Activated CD4-positive, alpha-beta T cell treated with anti-CD3 and anti-CD28 coated beads, Interleukin-2, amount 50 U/mL, for 4 hours (primary cell): Measurements from ENCODE around the gene RPL3.

Experiments
- DNase-seq, 2 experiments: peaks; one replicate each; pipeline ENCODE4 v3.0.0-alpha.2; 2020

The RPL3 gene

GRCh38 chr22:39297490-39298240 lies 21.8 kb downstream of the RPL3 start:
- DNase-seq: no peak

DNA sequence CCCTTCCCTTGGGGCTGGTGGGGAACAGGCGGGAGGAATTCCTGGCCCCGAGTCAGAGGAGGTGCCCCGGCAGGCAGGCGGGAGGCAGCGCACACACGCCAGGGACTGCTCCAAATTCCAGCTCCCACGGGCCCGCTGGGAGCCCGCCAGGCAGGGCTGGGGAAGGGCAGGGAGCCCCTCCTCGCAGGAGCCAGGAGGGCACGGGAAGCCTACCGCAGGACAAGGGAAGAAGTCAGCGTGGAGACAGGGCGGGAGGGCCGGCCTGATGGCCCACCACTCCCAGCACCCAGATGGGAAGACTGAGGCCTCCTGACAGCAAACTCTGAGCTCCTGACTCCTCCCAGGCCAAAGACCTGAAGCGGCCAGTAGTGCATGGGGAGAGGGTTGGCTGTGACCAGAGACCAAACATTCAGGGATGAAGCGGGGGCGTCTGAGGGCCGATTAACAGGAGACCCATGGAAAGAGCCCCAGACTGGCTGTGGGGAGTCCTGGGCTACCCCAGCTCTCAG lies 22.4 kb downstream of the RPL3 start:
- no peak for DNase-seq

DNA sequence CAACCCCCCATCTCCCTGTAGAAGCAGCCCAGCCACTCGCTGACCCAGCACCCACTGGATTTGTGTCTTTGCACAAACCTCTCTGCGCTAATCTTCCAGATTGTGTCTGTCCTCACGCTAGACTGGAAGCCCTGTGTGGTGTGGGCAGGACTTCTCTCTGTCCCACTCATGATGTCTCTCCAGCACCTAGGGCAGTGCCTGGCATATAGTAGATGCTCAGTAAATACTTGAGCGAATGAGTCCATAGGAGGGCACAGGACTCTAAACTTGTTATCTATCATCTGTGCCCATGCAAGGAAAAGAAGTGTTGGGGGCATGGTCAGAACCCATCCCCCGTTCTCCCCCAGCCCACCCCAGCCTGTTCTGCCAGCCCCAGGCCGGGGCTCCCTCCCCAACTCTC lies 22.9 kb downstream of the RPL3 start:
- no peak for DNase-seq

DNA sequence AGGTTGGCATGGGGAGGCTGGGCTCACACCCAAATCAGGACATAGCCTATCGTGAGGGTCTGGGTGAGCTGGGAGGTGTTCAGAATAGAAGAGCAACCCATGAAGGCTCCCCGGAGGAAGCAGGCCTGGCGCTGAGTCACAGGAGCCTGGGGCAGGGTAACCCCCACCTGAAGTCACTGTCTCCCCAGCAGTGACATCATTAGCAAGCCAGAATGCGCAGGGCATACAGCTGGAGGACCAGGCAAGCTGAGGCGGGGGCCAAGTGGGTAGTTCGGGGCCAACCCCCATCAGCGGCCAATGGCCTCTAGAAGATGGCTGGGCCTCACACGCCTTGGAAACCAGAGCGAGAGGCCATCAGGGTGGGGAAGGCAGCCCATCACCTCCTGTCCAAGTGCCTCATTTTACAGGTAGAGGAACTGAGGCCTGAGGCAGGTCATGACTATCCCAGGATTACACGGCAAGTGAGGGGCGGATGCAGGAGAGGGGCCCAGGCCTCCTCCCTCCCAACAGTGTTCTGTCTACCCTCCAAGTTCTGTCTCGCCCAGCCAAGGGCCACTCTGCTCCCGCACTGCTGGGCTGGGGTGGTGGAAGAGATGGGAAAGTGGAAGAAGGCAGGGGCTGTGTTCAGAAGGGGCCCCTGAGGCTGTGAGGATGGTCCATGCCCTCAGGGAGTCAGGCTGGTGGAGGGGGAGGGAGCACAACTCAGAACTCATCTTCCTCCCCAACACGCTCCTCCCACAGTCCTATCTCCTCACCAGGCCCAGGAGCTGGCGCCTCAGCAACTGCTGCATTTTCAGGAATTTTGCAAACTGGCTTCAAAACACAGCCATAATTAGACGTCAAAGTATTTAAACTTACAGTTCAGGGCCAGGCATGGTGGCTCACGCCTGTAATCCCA lies 24.6 kb downstream of the RPL3 start:
- DNase-seq: no peak

DNA sequence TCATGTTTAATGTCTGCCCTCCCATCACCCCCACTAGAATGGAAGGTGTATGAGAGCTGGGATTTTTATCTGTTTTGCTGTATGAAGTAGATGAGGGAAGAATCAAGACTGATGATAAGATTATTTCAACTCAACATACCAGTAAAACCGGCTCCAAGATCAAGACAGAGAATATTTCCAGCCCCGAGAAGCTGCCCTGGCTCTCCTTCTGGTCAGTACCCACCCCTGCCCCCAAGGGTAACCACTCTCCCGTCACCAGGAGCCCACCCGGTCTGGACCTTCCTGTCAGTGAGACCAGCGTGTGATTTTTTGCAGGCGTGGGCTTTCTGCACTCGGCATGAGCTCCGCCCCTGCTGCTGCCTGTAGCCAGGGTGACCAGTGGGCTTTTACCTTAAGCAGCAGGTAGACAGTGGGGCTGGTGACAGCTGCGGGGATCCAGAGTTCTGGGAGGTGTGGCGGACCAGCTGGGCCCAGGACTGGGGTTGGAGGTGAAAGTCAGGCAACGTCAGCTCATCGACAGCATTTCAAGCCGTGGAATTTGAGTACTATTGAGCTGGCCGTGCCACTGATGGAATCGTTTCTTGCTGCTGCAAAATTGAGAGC lies 25.6 kb downstream of the RPL3 start:
- no peak for DNase-seq

GRCh38 chr22:39292561-39293074 lies 26.8 kb downstream of the RPL3 start:
- DNase-seq: no peak

GRCh38 chr22:39292031-39292462 lies 27.4 kb downstream of the RPL3 start:
- no peak for DNase-seq

DNA sequence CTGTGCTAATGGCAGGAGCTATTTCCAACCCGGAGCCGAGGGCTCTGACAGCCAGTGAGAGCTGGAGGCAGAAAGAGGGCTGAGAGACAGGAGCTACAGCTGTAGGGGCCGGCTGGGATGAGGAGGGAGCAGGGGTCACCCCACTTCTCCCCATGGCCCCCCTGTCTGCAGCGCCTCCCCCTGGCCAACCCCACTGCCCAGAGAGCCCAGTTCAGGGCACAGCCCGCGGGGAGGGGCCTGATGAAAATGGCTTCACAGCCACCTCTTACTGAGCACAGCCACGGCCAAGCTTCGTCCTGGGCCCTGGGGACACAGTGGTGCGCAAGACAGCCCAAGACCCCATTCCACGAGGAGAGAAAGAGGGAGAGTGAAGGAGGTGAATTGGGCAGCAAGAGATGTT lies 27.9 kb downstream of the RPL3 start:
- DNase-seq: no peak

DNA sequence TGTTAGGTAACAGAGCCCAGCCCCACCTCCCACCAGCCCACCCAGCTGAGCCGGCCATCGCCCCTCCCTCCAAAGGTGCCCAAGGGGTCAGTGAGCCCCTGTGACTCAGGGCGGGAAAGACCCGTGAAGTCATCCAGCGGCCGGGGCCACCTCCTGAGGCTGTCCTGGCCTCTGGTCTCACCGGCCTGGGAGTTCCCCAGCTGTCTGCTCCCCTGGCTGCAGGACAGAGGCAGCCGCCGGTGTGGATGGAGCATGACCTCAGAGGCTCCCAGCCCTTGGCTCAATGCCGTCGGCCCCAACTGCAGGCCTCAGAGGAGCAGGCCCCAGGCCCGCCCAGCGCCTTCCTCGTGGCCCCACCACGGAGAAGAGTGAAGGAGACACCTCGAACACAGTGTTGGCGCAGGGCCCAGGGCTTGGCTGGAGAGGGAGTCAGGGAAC lies 28.7 kb downstream of the RPL3 start:
- no peak for DNase-seq

- DNase-seq: no peak
Measured at GRCh38 chr22:39289975-39290720, 29.3 kb downstream of the RPL3 start.

GRCh38 chr22:39289533-39289932 lies 29.9 kb downstream of the RPL3 start:
- no peak for DNase-seq

GRCh38 chr22:39288135-39288898 lies 31.1 kb downstream of the RPL3 start:
- no peak for DNase-seq

GRCh38 chr22:39287076-39287725 lies 32.2 kb downstream of the RPL3 start:
- no peak for DNase-seq

DNA sequence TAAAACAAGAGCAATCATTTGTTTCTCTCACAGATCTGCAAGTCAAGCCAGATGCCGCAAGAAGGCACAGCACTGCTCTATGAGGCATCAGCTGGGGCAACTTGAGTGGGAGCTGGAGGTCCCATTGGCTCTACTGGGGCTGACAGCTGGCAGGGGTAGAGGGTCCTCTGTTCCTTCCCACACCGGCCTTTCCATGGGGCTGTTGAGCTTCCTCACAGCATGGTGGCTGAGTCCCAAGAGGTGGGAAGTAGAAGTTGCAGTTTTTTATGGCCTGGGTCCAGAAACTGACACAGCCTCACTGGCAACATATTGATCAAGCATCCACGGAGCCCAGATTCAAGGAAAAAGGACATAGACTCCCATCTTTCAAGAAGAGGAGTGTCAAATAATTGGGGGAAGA lies 34.4 kb downstream of the RPL3 start:
- DNase-seq: no peak

DNA sequence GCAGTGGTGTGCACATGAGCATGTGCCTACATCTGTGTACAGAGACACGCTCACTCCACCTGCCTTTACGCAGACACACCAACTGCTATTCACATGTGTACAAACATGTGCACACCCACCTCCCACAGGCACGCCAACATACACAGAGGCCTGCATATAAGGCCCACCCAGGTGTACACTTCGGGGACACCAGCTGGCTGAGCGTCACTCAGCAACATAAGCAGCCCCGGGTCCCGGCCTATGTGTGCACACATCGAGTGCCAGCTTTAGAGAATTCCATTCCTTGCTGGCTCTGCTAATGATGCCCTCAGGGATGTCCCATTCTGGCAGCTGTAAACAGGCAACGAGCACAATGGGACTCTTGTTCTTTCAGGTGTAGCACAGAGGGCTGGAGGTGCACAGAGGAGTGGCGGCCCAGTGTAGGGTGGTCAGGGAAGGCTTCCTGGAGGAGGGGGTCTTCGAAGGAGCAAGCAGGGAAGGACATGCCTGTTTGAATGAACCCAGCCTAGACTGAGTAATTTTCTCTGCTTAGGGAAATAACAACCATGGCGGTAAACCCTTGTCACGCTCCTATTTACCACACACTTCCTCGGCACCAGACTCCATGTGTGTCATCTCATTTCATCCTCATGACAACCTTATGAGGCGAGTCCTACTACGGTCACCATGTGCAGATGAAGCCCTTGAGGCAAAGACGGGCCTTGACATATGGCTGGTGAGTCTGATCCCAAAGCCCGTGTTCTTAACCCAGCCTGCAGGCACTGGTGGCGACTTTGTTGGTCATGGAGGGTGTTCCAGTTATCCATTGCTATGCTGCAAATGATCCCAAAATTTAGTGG lies 35.1 kb downstream of the RPL3 start:
- no peak for DNase-seq

GRCh38 chr22:39283322-39284141 lies 35.9 kb downstream of the RPL3 start:
- no peak for DNase-seq

GRCh38 chr22:39282645-39283321 lies 36.6 kb downstream of the RPL3 start:
- DNase-seq: no peak

DNA sequence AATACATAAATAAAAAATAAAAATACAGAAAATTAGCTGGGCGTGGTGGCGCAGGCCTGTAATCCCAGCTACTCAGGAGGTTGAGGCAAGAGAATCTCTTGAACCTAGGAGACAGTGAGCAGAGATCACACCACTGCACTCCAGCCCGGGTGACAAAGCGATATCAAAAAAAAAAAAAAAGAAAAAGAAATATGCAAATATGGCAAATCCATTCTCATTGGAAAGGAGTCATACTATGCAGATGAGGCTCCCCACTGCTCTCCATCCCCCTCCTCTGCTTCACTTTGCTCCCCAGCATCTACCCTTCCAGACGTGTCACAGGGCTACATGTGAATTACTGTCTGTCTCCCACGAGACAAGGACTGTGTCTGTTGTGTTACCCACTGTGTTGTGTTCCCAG lies 38.3 kb downstream of the RPL3 start:
- no peak for DNase-seq

DNA sequence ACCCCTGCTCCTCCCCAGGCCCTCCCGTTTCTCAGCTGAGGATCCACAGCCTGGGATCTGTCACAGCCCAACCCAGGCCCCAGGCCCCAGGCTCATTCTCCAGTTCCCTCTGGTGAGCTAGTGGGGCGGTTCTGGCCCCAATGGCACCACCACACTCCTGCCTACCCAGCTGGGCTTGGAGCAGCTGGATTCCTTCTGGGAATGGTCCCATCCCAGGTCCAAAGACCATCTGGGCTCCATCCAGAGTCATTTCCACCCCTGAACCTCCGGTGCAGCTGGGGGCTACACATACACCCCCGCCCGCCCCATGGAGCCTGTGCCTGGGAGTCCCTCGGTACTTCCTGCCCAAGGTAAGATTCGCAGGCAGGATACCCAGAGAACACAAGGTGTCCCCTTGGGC lies 39.2 kb downstream of the RPL3 start:
- DNase-seq: no peak
